ENCODE measurements around the gene CACNA1D. TPM values are rescaled to one million over a fixed set of nuclear protein-coding genes. Genes with fewer than 3 reads are reported as not detected.
"Not testable (repeated sequence)": the region's sequence is repeated elsewhere in the genome, so short reads cannot be mapped to it uniquely, and the experiment has no call there.

CACNA1D gene
- total and polyA plus RNA-seq, 9 of the 15 experiments (the other 6 are each of a cell fraction or from before 2014, with no cell fraction given): 0.29 TPM; not detected in 8

DNA sequence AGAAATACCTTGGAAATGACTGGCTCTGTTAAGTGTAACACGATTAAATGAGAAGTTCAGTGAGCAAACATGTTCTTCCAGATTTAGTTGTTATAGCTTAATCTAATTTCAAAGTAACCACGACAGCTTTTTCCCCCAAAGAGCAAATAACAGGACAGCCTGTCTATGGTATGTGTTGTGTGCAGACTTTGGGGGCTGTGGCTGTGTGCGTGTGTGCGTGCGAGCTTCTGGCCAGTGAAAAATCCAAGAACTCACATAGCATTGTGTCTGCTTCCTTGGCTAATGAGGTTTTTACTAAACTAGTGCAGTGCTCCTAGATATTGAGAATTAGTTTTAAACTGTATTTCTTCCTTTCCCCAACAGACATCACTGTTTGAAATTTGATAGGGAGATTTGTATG is 167.1 kb downstream of the CACNA1D start:
- in situ Hi-C loops (cut with MboI): no loop called here
- DNase-seq (ENCODE audit: extremely low read depth in 1 of 4, low spot score in 3 of 4) (no peak), FAIRE-seq (no peak), ATAC-seq (no peak)
- no peak overlapping the region for H3K4me2 ChIP-seq (ENCODE audit: insufficient read depth, low read length)
- WGBS (ENCODE audit: insufficient coverage, low coverage, missing lambda C conversion rate): 2% methylated on average over 5 of the region's 5 CpGs
- no peaks in the 10 kb centered on the region for H3K79me2 ChIP-seq (ENCODE audit: control insufficient read depth, insufficient read depth, low read length)
- BruUV-seq (replicated peaks): no TSS peak
- no peaks in the 10 kb centered on the region for H3K9me1 ChIP-seq (ENCODE audit: control insufficient read depth, insufficient read depth, low read length)
- intact Hi-C loops (cut with micrococcal nuclease): no loop called here
- CTCF ChIA-PET (ENCODE audit: low intra/inter-chr PET ratio): no interaction called here
- H3K4me3 ChIP-seq: no peak overlapping the region
- H3K36me3 ChIP-seq (ENCODE audit: control insufficient read depth, insufficient read depth, low read length): no peaks in the 10 kb centered on the region
- POLR2A ChIA-PET: no interaction called here
- no peak overlapping the region for H2AFZ ChIP-seq (ENCODE audit: low read depth, low read length)
- no peaks in the 10 kb centered on the region for H3K4me1 ChIP-seq (replicated peaks in 1 of 2; ENCODE audit: control insufficient read depth in 2 of 2, insufficient read depth in 2 of 2, low read length in 2 of 2)
- no peak overlapping the region for H3K27ac ChIP-seq (ENCODE audit: extremely low read depth, low read depth, low read length)
- H3K27me3 ChIP-seq (ENCODE audit: control insufficient read depth in 2 of 2, insufficient read depth in 2 of 2, low read length in 2 of 2): peaks cover 0 to 6% of the 10 kb centered on the region in 2 experiments; a peak in 2 of 5 replicates
- TF ChIP-seq, protein P1, sequence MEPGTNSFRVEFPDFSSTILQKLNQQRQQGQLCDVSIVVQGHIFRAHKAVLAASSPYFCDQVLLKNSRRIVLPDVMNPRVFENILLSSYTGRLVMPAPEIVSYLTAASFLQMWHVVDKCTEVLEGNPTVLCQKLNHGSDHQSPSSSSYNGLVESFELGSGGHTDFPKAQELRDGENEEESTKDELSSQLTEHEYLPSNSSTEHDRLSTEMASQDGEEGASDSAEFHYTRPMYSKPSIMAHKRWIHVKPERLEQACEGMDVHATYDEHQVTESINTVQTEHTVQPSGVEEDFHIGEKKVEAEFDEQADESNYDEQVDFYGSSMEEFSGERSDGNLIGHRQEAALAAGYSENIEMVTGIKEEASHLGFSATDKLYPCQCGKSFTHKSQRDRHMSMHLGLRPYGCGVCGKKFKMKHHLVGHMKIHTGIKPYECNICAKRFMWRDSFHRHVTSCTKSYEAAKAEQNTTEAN (CRISPR knock-in tag; IDR thresholded peaks at IDR 0.05): no peak
- TF ChIP-seq ZNF274 (IDR thresholded peaks at IDR 0.05; ENCODE audit: borderline replicate concordance, low read depth, low read length): peak; percentile 48; the same call in 1 of the 2 replicates
- no peaks in the 10 kb centered on the region for H4K20me1 ChIP-seq (replicated peaks; ENCODE audit: control insufficient read depth, insufficient read depth, low read length)
- no peaks in the 10 kb centered on the region for H3K9me3 ChIP-seq (replicated peaks; ENCODE audit: control insufficient read depth, insufficient read depth, low read depth, low read length)
- no peak overlapping the region for H3K9ac ChIP-seq (ENCODE audit: insufficient read depth in 1 of 2, low read depth in 2 of 2, low read length in 2 of 2)

DNA sequence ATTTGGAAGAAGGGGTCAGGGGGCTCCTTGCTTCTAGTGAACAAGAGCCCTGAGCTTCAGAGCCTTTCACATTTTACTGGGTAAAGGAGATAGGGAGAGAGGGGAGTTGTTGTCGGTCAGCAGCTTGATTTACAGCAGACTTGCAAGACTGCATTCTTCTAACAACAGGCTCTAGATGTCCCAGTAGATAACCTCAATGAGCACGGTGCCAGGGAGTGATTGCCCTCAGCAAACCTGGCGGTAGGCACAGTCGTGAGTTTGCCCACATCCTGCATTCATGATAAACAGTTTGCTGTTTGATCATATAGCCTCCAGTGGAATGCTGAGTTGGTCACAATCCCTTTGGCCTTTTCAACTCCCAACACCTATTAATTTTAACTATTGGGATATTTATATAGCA is 170.4 kb downstream of the CACNA1D start:
- H3K4me3 ChIP-seq; H3K27me3 ChIP-seq (ENCODE audit: control insufficient read depth in 2 of 2, insufficient read depth in 2 of 2, low read length in 2 of 2); H3K9ac ChIP-seq (ENCODE audit: insufficient read depth in 1 of 2, low read depth in 2 of 2, low read length in 2 of 2); H3K4me1 ChIP-seq (replicated peaks in 1 of 2; ENCODE audit: control insufficient read depth in 2 of 2, insufficient read depth in 2 of 2, low read length in 2 of 2); intact Hi-C loops (cut with micrococcal nuclease); POLR2A ChIA-PET; H3K36me3 ChIP-seq (ENCODE audit: control insufficient read depth, insufficient read depth, low read length); H2AFZ ChIP-seq (ENCODE audit: low read depth, low read length); H4K20me1 ChIP-seq (replicated peaks; ENCODE audit: control insufficient read depth, insufficient read depth, low read length); CTCF ChIA-PET (ENCODE audit: low intra/inter-chr PET ratio); FAIRE-seq; H3K9me1 ChIP-seq (ENCODE audit: control insufficient read depth, insufficient read depth, low read length); in situ Hi-C loops (cut with MboI); H3K4me2 ChIP-seq (ENCODE audit: insufficient read depth, low read length); H3K79me2 ChIP-seq (ENCODE audit: control insufficient read depth, insufficient read depth, low read length); DNase-seq (ENCODE audit: extremely low read depth in 1 of 4, low spot score in 3 of 4); H3K9me3 ChIP-seq (replicated peaks; ENCODE audit: control insufficient read depth, insufficient read depth, low read depth, low read length); BruUV-seq (replicated peaks); ATAC-seq; H3K27ac ChIP-seq (ENCODE audit: extremely low read depth, low read depth, low read length): not testable (repeated sequence)
- WGBS (ENCODE audit: insufficient coverage, low coverage, missing lambda C conversion rate): 0% methylated on average over 4 of the region's 4 CpGs

Data from K562 (cell line).